VCaP (cell line): ENCODE results near the gene RAPGEF1.

Source experiments
- H3K27ac ChIP-seq: fragments of 450-650 bp; 2 replicates; pipeline ENCODE4 v1.5.1; 2017
- CTCF ChIP-seq: fragments of 450-650 bp; conservative IDR thresholded peaks from 2 replicates; pipeline ENCODE4 v1.5.1; 2017; ENCODE audit warnings: mild to moderate bottlenecking, moderate library complexity

Gene RAPGEF1

GRCh38 chr9:131645078-131645776, 94.6 kb downstream of the RAPGEF1 start:
- H3K27ac ChIP-seq, result no peak overlapping the region
- no peak for TF ChIP-seq CTCF

GRCh38 chr9:131642496-131643083, 97.3 kb downstream of the RAPGEF1 start:
- TF ChIP-seq CTCF, result no peak
- no peak overlapping the region for H3K27ac ChIP-seq

GRCh38 chr9:131641618-131642495, 98.0 kb downstream of the RAPGEF1 start:
- no peak for TF ChIP-seq CTCF
- H3K27ac ChIP-seq, result no peak overlapping the region

- no peak overlapping the region for H3K27ac ChIP-seq
- no peak for TF ChIP-seq CTCF
Observed at GRCh38 chr9:131640438-131641137, 99.3 kb downstream of the RAPGEF1 start.

- TF ChIP-seq CTCF, result no peak
Observed at GRCh38 chr9:131639769-131640437, 100.0 kb downstream of the RAPGEF1 start.

GRCh38 chr9:131636593-131636992, 103.3 kb downstream of the RAPGEF1 start:
- TF ChIP-seq CTCF, result no peak
- no peak overlapping the region for H3K27ac ChIP-seq

More at GRCh38 chr9:131639769-131640437, 100.0 kb downstream of the RAPGEF1 start:
- H3K27ac ChIP-seq, result no peak overlapping the region
